NK-92 (cell line): ENCODE data around the gene PACRGL.
"Not testable (repeated sequence)": the region's sequence is repeated elsewhere in the genome, so short reads cannot be mapped to it uniquely, and the experiment has no call there.

Experiments
- DNase-seq: peaks from one replicate; lab custom pipeline; 2025; ENCODE audit not compliant: unreplicated experiment; lab: John Stamatoyannopoulos, UW

PACRGL gene

GRCh38 chr4:20723019-20723418 lies 22.8 kb downstream of the PACRGL start:
- DNase-seq = no peak

GRCh38 chr4:20723463-20723862 lies 23.2 kb downstream of the PACRGL start:
- DNase-seq = no peak

GRCh38 chr4:20724915-20725314 lies 24.7 kb downstream of the PACRGL start:
- no peak for DNase-seq

GRCh38 chr4:20735931-20736330 lies 35.7 kb downstream of the PACRGL start:
- no peak for DNase-seq

DNA sequence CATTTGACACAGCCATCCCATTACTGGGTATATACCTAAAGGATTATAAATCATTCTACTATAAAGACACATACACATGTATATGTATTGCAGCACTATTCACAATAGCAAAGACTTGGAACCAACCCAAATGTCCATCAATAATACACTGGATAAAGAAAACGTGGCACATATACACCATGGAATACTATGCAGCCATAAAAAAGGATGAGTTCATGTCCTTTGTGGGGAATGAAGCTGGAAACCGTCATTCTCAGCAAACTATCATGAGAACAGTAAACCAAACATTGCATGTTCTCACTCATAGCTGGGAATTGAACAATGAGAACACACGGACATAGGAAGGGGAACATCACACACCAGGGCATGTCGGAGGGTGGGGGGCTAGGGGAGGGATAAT lies 45.7 kb downstream of the PACRGL start:
- DNase-seq = not testable (repeated sequence)

DNA sequence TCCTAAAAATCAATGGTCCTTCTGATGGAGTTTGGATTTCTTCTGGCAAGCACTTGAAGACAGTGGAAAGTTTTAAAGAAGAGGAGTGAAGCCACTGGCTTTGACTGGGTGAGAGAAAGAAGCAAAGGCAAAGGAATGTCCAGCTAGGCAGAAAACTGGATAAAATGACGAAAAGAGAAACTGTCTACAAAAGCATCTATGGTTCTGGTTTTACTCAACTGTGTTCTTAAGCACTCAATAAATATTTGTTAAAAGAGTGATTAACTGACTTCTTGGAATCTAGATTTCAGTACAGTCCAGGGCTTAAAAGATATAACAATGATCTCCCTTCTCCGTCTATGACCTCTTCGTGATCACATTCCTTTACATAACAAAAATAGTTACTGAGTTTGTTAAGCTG lies 52.4 kb downstream of the PACRGL start:
- DNase-seq = no peak

- no peak for DNase-seq
These were observed 53.8 kb downstream of the PACRGL start for GRCh38 chr4:20754036-20754435.

DNA sequence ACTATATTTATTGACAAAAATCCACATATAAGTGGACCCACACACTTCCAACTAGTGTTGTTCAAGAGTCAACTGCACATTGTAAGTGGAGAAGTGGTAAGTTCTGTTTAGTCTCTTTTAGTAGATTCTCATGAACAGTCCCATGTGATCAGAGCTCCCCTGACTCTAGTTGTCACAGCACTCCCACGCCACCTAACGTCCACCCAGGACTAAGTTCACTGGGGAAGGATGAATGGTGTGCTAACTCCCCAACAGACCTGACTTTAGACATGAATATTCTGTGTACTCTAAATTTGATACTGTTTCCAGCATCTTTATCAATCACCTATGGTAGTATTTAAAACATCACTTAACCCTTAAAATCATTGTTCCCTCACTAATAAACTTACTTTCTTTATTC lies 59.8 kb downstream of the PACRGL start:
- no peak for DNase-seq

DNA sequence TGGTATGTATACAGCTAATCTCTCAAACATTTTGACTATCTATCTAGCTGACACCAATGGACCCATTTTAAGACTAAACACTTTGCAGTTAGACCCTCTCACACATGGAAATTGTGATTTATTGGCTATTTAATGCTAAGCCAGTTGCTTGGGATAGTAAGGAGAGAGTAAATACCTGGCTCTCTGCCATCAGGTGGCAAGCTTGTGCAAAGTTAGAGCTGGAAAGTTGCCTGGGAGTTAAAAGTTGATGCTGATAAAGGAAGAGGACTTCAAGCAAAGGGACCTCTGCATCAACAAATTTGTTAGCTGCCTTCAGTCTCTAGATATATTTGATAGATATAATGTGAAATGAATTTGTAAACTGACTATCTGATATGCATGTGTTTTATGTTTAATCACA lies 61.1 kb downstream of the PACRGL start:
- DNase-seq = no peak

DNA sequence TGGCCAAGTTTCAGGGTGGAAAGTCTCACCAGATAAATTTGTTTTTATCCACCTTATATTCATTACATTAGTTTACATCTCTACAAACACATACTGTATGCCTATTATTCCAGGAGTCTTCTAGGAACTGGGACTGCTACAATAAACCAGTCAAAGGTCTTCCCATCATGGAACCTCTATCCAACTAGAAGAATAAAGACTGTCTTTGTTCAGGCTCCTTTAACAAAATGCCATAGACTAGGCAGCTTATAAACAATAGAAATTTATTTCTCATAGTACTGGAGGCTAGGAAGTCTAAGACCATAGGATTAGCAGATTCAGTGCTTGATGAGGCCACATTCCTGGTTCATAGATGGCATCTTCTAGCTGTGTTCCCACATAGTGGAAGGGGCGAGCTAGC lies 61.6 kb downstream of the PACRGL start:
- DNase-seq = no peak

DNA sequence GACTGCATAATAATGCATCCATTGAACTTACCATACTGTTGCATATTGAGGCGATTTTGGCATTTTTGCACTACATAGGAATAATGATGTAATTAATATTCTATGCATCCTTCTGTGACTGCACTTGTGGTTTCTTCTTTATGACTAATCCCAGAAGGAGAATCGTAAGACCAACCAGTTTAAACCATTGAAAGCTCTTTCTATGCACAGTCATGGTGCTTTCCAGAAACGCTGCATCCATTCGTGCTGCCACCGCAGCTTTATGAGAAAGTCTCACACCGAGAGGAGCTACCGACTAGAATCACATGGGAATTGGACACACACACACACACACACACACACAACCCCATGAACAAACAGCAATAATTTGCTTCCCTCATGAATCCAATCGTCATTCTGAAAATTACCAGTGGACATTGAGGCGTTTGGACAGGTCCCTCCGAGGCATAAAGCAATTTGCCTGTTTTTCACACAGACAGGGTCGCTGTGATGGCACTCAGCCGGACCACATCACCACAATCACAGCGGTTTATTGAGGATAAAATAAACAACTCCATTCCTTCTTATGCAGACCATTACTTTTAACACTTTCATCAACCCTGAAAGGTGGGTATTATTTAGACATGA lies 64.2 kb downstream of the PACRGL start:
- no peak for DNase-seq

DNA sequence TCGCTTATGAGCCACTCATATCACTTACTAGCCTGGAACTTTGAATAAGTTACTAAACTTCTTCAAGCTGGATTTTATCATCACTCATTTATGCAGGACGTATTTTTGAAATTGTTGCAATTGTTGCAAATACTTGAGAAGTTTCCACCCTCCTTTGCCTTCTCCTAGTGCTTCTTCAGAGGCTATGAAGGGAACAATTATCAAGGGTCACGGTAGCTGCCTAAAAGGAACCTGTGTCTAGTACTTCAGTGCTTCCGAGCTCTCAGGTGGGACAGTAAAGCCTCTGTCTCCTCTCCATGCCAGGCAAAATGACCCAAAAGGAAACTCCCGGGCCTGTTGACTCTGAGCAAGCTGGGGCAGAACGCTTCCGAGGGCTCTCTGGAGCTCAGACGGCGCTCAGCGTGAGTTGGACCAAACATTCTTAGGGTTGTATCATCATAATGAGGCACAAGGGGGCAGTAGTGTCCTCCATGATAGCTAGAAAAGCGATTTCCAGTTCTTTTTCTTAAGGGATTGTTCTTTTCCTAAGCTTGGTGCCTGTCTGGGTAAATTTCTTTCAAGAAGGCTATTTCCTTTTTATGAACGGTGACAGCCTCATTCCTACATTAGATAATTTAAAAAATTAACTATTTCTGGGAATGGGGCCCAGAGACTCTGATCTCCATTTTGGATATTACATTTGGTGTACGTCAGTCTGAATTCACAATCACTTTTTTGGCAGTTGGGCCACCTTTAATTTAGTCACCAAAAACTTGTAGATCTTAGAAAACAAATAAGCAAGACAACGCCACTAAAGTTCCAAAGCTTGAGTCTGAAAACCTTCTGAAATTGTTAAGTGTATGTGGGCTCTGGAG lies 73.1 kb downstream of the PACRGL start:
- DNase-seq = no peak

DNA sequence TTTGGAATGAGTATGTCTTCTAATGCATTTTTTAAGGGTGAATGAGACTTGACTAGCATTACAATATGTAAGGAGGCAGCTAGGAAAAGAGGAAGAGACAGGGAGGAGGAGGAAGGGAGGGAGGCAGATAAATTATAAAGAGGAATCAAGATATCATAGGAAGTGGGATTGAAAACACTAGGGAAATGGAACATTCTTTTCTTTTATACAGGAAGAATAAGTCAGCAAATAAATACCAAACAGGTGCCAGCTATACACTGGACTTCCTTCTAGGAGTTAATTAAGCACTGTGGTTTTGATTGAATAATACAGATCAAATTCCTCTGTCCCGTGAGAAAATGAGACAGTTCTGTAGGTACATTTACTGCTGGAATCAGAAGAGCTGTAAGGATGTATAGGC lies 78.6 kb downstream of the PACRGL start:
- DNase-seq = no peak

DNA sequence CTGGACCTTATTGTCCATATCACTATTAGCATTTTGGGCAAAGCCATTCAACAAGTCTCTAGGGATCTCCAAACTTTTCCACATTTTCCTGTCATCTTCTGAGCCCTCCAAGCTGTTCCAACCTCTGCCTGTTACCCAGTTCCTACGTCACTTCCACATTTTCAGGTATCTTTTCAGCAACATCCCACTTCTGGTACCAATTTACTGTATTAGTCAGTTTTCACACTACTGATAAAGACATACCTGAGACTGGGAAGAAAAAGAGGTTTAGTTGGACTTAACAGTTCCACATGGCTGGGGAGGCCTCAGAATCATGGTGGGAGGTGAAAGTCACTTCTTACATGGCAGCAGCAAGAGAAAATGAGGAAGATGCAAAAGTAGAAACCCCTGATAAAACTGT lies 82.9 kb downstream of the PACRGL start:
- not testable (repeated sequence) for DNase-seq

GRCh38 chr4:20787940-20788665 lies 87.8 kb downstream of the PACRGL start:
- no peak for DNase-seq
